Right lobe of liver (tissue), 6 donors: Measurements from ENCODE around the gene MYO18A. TPM values are rescaled to one million over a fixed set of nuclear protein-coding genes. Genes with fewer than 3 reads are reported as not detected.

Experiments
- ATAC-seq, 4 donors: fragments of 200-7000 bp; cut with Tn5 transposase; one replicate each; pipeline ENCODE4 v1.9.1; 2020; ENCODE audit warnings: mild to moderate bottlenecking in 4 of 4, moderate library complexity in 4 of 4
- DNase-seq, 3 donors: peaks; one replicate each; pipeline ENCODE4 v3.0.0-alpha.2; 2020
- H3K27ac ChIP-seq, 3 donors: fragments of 200-600 bp; one replicate each; pipeline ENCODE4 v1.8.0; 2022
- H3K27me3 ChIP-seq, 2 donors: fragments of 200-600 bp; one replicate each; pipeline ENCODE4 v1.8.0; 2022
- H3K36me3 ChIP-seq, 4 donors: fragments of 200-600 bp; sonication (generic) in 1 of 4; one replicate each; pipeline versions ENCODE4 v1.5.1 to v1.8.0; 2017 to 2022; ENCODE audit warnings: control low read depth in 1 of 4
- H3K4me1 ChIP-seq, 4 donors: fragments of 200-600 bp; sonication (generic) in 1 of 4; one replicate each; pipeline versions ENCODE4 v1.5.1 to v1.8.0; 2017 to 2022; ENCODE audit warnings: control low read depth in 1 of 4
- H3K4me3 ChIP-seq, 3 donors: fragments of 200-600 bp; one replicate each; pipeline ENCODE4 v1.8.0; 2022
- H3K9me3 ChIP-seq, 4 donors: fragments of 200-600 bp; sonication (generic) in 1 of 4; one replicate each; pipeline versions ENCODE4 v1.5.1 to v1.8.0; 2017 to 2022; ENCODE audit warnings: control low read depth in 1 of 4
- POLR2A ChIP-seq: fragments of 450-650 bp; IDR thresholded peaks from one replicate; pipeline ENCODE4 v1.6.1; 2017; ENCODE audit warnings: antibody characterized with exemption, mild to moderate bottlenecking
- WGBS: methylation state at CpG from one replicate; pipeline ENCODE4 v1.1.6; 2018; ENCODE audit warnings: low coverage, low lambda C conversion rate; ENCODE audit not compliant: insufficient coverage; ENCODE audit errors: missing lambda C conversion rate; 5-methylcytosine and 5-hydroxymethylcytosine counted together
- intact Hi-C, 2 donors: fragments of 100-400 bp; cut with DNase I; formaldehyde crosslinking; loops; one replicate each; pipeline versions ENCODE4 v1.11.2 to v1.14.1; 2022
- total RNA-seq, 6 experiments: library from RNA; depleted of rRNA in 2 of 6; stranded (reverse); fragments of >200 nt in 2 of 6; fragmentation: NEBNext Ultra II Directional in 3 of 6; extraction: Animal tissue kit (Norgen Biotek cat#: 25700) in 3 of 6; gene quantifications; one replicate each; pipeline versions ENCODE4 v1.1.0 to v1.2.4, GENCODE V29; 2016 to 2023
- TF ChIP-seq, protein P1 (sequence below), 4 donors: fragments of 200-600 bp in 3 of 4; fragments of 450-650 bp in 1 of 4; IDR thresholded peaks; one replicate each; pipeline versions ENCODE4 v1.5.1 to v1.8.0; 2016 to 2022; ENCODE audit warnings: antibody characterized with exemption in 4 of 4, mild to moderate bottlenecking in 2 of 4
- donor health status: DM: no; HTN: yes; CAD: no.
- donor health status: DM: no; HTN: no; CAD: no.
- donor health status: DM: no; HTN: no; CAD: no.
- donor health status: DM: no; HTN: yes; CAD: no.
- donor health status: DM: no; HTN: yes; CAD: no.

MYO18A gene
- total RNA-seq, 6 experiments from 2014 or later: 50.1 to 98.2 (median 81.8) TPM

DNA sequence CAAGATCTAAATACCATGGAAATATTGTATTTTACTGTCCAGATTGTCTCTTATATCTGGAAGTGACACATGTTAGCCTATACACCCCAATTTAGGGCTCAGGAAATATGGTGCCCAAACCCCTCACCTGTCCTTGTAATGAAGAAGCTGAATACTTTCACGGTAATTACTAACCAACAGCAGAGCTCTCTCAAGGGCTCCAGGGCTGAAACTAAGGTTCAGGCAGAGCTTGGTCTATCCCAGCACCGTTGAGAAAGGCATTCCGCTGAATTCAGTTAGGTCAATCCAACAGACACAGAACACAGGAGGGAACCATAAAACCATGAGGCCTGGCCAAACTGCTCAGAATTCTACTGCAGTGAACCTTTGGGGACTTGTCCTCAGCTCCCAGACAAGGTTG, 14.9 kb downstream of the MYO18A start:
- Histone ChIP-seq H3K27me3 (no peaks in the 10 kb centered on the region), H3K36me3 (peaks cover 0 to 19% (median 10%) of the 10 kb centered on the region in 4 donors), H3K9me3 (no peaks in the 10 kb centered on the region), H3K4me1 (peaks cover 0 to 88% (median 32%) of the 10 kb centered on the region in 4 donors), H3K27ac (peak overlapping the region in 1 of 3 donors; percentile 62), H3K4me3 (no peak overlapping the region)
- ATAC-seq (no peak), DNase-seq (peak in 1 of 3 donors; percentile 12)
- TF ChIP-seq, protein P1, sequence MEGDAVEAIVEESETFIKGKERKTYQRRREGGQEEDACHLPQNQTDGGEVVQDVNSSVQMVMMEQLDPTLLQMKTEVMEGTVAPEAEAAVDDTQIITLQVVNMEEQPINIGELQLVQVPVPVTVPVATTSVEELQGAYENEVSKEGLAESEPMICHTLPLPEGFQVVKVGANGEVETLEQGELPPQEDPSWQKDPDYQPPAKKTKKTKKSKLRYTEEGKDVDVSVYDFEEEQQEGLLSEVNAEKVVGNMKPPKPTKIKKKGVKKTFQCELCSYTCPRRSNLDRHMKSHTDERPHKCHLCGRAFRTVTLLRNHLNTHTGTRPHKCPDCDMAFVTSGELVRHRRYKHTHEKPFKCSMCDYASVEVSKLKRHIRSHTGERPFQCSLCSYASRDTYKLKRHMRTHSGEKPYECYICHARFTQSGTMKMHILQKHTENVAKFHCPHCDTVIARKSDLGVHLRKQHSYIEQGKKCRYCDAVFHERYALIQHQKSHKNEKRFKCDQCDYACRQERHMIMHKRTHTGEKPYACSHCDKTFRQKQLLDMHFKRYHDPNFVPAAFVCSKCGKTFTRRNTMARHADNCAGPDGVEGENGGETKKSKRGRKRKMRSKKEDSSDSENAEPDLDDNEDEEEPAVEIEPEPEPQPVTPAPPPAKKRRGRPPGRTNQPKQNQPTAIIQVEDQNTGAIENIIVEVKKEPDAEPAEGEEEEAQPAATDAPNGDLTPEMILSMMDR (IDR thresholded peaks at IDR 0.05): no peak
- TF ChIP-seq POLR2A: no peak
- 63% methylated on average over 1 of the region's 3 CpGs for WGBS
- intact Hi-C loops: no loop called here

DNA sequence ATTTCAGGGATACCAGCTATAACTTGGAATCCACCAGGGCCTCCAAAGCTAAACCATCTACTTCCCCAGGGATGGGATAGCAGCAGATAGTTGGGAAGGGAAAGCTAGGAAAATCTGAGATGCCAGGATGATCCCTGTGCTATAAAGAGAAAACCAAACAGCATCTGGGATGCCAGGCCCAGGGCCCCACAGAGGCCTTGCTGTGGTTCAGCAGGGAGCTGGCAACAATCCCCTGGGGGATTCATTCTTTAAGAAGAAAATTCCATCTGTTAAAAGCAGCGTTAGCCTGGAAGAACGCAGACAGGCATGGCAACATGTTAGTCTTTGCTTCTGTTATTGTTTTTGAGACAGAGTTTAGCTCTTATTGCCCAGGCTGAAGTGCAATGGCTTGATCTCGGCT, 16.6 kb downstream of the MYO18A start:
- ATAC-seq (no peak), DNase-seq (no peak)
- peaks cover 0 to 19% (median 10%) of the 10 kb centered on the region in 4 donors for H3K36me3 ChIP-seq
- H3K27ac ChIP-seq: no peak overlapping the region
- H3K4me3 ChIP-seq: no peak overlapping the region
- 100% methylated on average over 3 of the region's 3 CpGs for WGBS
- peaks cover under 1 to 96% (median 37%) of the 10 kb centered on the region in 4 donors for H3K4me1 ChIP-seq
- TF ChIP-seq POLR2A: no peak
- TF ChIP-seq, protein P1 (IDR thresholded peaks at IDR 0.05): no peak
- no peaks in the 10 kb centered on the region for H3K9me3 ChIP-seq
- H3K27me3 ChIP-seq: no peaks in the 10 kb centered on the region
- intact Hi-C loops: no loop called here

DNA sequence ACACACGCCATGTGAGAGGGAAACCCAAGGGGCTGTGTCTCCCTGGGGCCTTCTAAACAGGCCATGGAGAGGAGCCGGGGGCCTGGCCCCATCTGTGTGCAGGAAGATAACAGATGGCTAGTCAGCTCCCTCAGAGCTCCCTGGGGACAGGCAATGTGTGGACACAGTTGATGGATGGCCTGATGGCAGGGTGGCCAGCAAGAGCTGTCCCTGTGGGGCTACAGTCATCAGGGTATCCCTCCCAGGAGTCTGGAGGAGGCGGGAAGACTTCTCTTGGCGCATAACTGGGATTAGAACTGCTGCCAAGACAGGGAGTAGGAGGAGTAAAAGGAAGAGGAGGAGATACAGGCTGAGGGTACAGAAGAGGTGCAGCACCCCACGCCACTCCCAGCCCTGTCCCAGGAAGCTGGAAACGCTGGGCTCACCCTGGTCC, 17.3 kb downstream of the MYO18A start:
- DNase-seq: no peak

DNA sequence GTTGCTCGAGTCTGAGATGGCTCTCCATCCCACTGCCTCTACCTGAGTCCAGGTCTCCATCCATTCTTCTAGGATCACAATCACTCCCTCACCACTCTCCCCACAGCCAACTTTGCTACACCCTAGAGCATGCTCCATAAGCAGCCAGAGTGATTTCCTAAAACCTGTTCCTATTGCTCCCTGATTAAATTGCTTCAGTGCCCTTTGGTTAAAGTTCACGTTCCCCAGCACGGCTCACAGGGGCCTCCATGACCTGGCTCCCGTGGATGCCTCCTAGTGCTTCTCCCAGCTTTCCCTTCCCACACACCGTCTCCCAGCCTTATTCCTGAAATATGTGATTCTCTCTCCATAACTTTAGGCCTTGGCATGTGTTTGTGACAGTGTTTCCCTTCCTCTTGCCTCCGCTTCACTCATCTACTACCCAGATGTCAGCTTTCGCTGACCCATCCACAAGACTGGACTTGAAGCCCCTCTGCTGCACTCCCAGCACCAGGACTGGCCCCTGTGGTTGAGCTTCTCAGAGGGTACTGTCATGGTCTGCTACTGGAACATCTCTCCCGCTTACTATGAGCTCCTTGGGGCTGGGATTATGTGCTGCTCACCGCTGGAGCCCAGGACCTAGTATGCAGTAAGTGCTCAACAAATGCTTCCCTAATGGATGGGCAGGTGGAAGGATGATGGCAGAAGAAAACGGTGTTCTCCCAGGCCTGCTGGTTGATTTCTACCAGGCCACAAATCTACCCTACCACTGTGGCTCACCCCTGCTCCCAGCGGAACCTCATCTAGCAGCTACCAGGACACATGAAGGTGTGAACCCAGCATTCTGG, 17.9 kb downstream of the MYO18A start:
- peak; percentile 36 to 61 (median 58) for ATAC-seq
- peaks cover 0 to 19% (median 10%) of the 10 kb centered on the region in 4 donors for H3K36me3 ChIP-seq
- 54% methylated on average over 8 of the region's 11 CpGs for WGBS
- intact Hi-C loops: no loop called here
- H3K4me1 ChIP-seq: peaks cover 4 to 99% (median 41%) of the 10 kb centered on the region in 4 donors
- peak overlapping the region in 2 of 3 donors; percentile 88 to 95 for H3K27ac ChIP-seq
- no peak for DNase-seq
- H3K9me3 ChIP-seq: no peaks in the 10 kb centered on the region
- H3K4me3 ChIP-seq: no peak overlapping the region
- no peaks in the 10 kb centered on the region for H3K27me3 ChIP-seq
- no peak for TF ChIP-seq POLR2A
- TF ChIP-seq, protein P1 (IDR thresholded peaks at IDR 0.05): no peak

More for the DNA sequence above, 17.3 kb downstream of the MYO18A start:
- H3K4me1 ChIP-seq: peaks cover 4 to 98% (median 37%) of the 10 kb centered on the region in 4 donors
- WGBS: no CpG with 5 or more reads among the region's 6 CpGs
- no peaks in the 10 kb centered on the region for H3K27me3 ChIP-seq
- no peak overlapping the region for H3K4me3 ChIP-seq
- H3K36me3 ChIP-seq: peaks cover 0 to 19% (median 10%) of the 10 kb centered on the region in 4 donors
- intact Hi-C loops: no loop called here
- H3K27ac ChIP-seq: peak overlapping the region in 1 of 3 donors; percentile 95
- no peaks in the 10 kb centered on the region for H3K9me3 ChIP-seq
- ATAC-seq: no peak
- TF ChIP-seq POLR2A: no peak
- TF ChIP-seq, protein P1 (IDR thresholded peaks at IDR 0.05): no peak
